ENCODE data around the gene FMNL2. TPM values are rescaled to one million over a fixed set of nuclear protein-coding genes. Genes with fewer than 3 reads are reported as not detected.

Gene FMNL2
- total RNA-seq, 1 experiment from 2014 or later = 28.1 TPM

- H3K4me2 ChIP-seq (ENCODE audit: low read length) = peak overlapping the region; percentile 31
- intact Hi-C loops (cut with micrococcal nuclease) = no loop called here
- H2AFZ ChIP-seq (ENCODE audit: low read depth, low read length, poor library complexity, severe bottlenecking) = no peak overlapping the region
- no peaks in the 10 kb centered on the region for H3K27me3 ChIP-seq (ENCODE audit: insufficient read depth, low read length)
- H3K79me2 ChIP-seq (ENCODE audit: insufficient read depth, low read length) = no peaks in the 10 kb centered on the region
- no peaks in the 10 kb centered on the region for H3K9me2 ChIP-seq (ENCODE audit: insufficient read depth)
- BruUV-seq (replicated peaks) = no TSS peak
- no peaks in the 10 kb centered on the region for H3K9me3 ChIP-seq (ENCODE audit: control insufficient read depth in 1 of 2, insufficient read depth in 1 of 2, low read depth in 1 of 2, low read length in 2 of 2)
- no peaks in the 10 kb centered on the region for H3K36me3 ChIP-seq (ENCODE audit: control insufficient read depth in 1 of 2, insufficient read depth in 2 of 2, low read length in 2 of 2)
- H3K9ac ChIP-seq (ENCODE audit: low read length) = no peak overlapping the region
- ATAC-seq (peak; percentile 77), DNase-seq (ENCODE audit: low read depth, low spot score) (peak; percentile 41)
- H3K4me1 ChIP-seq (ENCODE audit: control insufficient read depth in 1 of 2, insufficient read depth in 2 of 2, low read length in 2 of 2) = peaks cover 3 to 20% of the 10 kb centered on the region in 2 experiments; a peak in 3 of 4 replicates
- H4K20me1 ChIP-seq (ENCODE audit: insufficient read depth) = no peaks in the 10 kb centered on the region
- ChIA-PET POLR2A (no interaction called here), RAD21 (ENCODE audit: low non-redundant PET in 1 of 2, low total read pairs in 2 of 2, uncharacterized antibody in 2 of 2, unreplicated experiment in 2 of 2) (no interaction called here), CTCF (no interaction called here)
- H3K4me3 ChIP-seq (replicated peaks in 1 of 2; ENCODE audit: low read depth in 1 of 2, low read length in 2 of 2) = no peak overlapping the region
- H3K27ac ChIP-seq (ENCODE audit: low read depth, low read length) = no peak overlapping the region; the same call in 1 of the 2 replicates
- TF ChIP-seq EGR1 (IDR thresholded peaks at IDR 0.05; ENCODE audit: low read depth) = no peak
- no peak for TF ChIP-seq ZFX (IDR thresholded peaks at IDR 0.05)
- TF ChIP-seq CBX3 (IDR thresholded peaks at IDR 0.05; ENCODE audit: low read depth) = no peak
- no peak for TF ChIP-seq POLR2A (IDR thresholded peaks at IDR 0.05; ENCODE audit: borderline replicate concordance, extremely low read depth, insufficient read depth, insufficient read length)
- TF ChIP-seq ZNF274 (IDR thresholded peaks at IDR 0.05; ENCODE audit: low read depth, low read length) = no peak
- TF ChIP-seq MAX (IDR thresholded peaks at IDR 0.05) = 0 out of 2 replicates have a peak, but pooled peaks have one; percentile 6
- TF ChIP-seq REST (IDR thresholded peaks at IDR 0.05; ENCODE audit: low read depth) = no peak
- TF ChIP-seq RAD21 (IDR thresholded peaks at IDR 0.05; ENCODE audit: low read depth) = 0 out of 2 replicates have a peak, but pooled peaks have one; percentile 4
- TF ChIP-seq ELF1 (IDR thresholded peaks at IDR 0.05; ENCODE audit: borderline replicate concordance, low read depth) = no peak
- TF ChIP-seq ZBTB33 (IDR thresholded peaks at IDR 0.05; ENCODE audit: extremely low read depth, insufficient replicate concordance, low read length) = no peak
- TF ChIP-seq FOSL1 (IDR thresholded peaks at IDR 0.05; ENCODE audit: low read depth) = peak; percentile 43; the same call in 1 of the 2 replicates
- TF ChIP-seq POLR2AphosphoS5 (IDR thresholded peaks at IDR 0.05; ENCODE audit: low read depth, low read length) = no peak
- TF ChIP-seq EZH2phosphoT487 (IDR thresholded peaks at IDR 0.05; ENCODE audit: borderline replicate concordance) = no peak
- TF ChIP-seq CTCF (IDR thresholded peaks at IDR 0.05 in 2 of 3, conservative IDR thresholded peaks at IDR 0.05 in 1 of 3; ENCODE audit: borderline replicate concordance in 1 of 3, insufficient read depth in 1 of 3, low read depth in 2 of 3, low read length in 2 of 3) = no peak
- no peak for TF ChIP-seq YY1 (IDR thresholded peaks at IDR 0.05; ENCODE audit: extremely low read depth, insufficient replicate concordance, low read depth, low read length)
- no peak for TF ChIP-seq SIN3A (IDR thresholded peaks at IDR 0.05; ENCODE audit: low read depth)
- TF ChIP-seq EZH2 (IDR thresholded peaks at IDR 0.05) = no peak
- TF ChIP-seq SRF (IDR thresholded peaks at IDR 0.05; ENCODE audit: low read depth) = no peak
- no peak for TF ChIP-seq CEBPB (IDR thresholded peaks at IDR 0.05; ENCODE audit: low read depth)
- no peak for TF ChIP-seq JUND (IDR thresholded peaks at IDR 0.05)
- TF ChIP-seq ATF3 (IDR thresholded peaks at IDR 0.05) = no peak
Observed at GRCh38 chr2:152542995-152543481, 208.1 kb downstream of the FMNL2 start.

Measured in HCT116 (cell line).